SU-DHL-6 (cell line): Measurements from ENCODE around the gene TMEM134.

Experiments used
- H2AFZ ChIP-seq: fragments of 200-600 bp; sonication (generic); 2 replicates; pipeline ENCODE4 v1.6.1; 2014; ENCODE audit warnings: low read depth, mild to moderate bottlenecking, moderate library complexity, mixed read lengths, antibody characterized with exemption, low read length; ENCODE audit not compliant: severe bottlenecking
- H3F3A ChIP-seq: fragments of 200-600 bp; shearing (Covaris generic); 2 replicates; pipeline ENCODE4 v1.6.0; 2016; ENCODE audit warnings: antibody characterized with exemption, mild to moderate bottlenecking; ENCODE audit not compliant: insufficient read depth
- H3K27ac ChIP-seq: fragments of 200-600 bp; sonication (generic); 2 replicates; pipeline ENCODE4 v1.5.1; 2016; ENCODE audit warnings: low read depth, mild to moderate bottlenecking, low read length, moderate library complexity, mixed read lengths
- H3K27me3 ChIP-seq: fragments of 200-600 bp; sonication (generic), shearing (Covaris generic); 2 replicates; pipeline ENCODE4 v1.6.0; 2014; ENCODE audit warnings: mild to moderate bottlenecking, low read length
- H3K36me3 ChIP-seq: fragments of 200-600 bp; sonication (generic); 2 replicates; pipeline ENCODE4 v1.6.1; 2014; ENCODE audit warnings: mild to moderate bottlenecking, low read length, mixed read lengths
- H3K4me2 ChIP-seq: fragments of 300-600, 200-600 bp; shearing (Covaris generic), sonication (generic); 2 replicates; pipeline ENCODE4 v1.6.0; 2014; ENCODE audit warnings: low read length, low read depth, mild to moderate bottlenecking; ENCODE audit not compliant: poor library complexity, severe bottlenecking
- H3K4me3 ChIP-seq: fragments of 200-600 bp; sonication (generic); 2 replicates; pipeline ENCODE4 v1.5.1; 2014; ENCODE audit warnings: antibody characterized with exemption, low read length, mild to moderate bottlenecking, mixed read lengths; ENCODE audit not compliant: insufficient read depth, poor library complexity, severe bottlenecking
- H3K79me2 ChIP-seq: fragments of 200-600 bp; sonication (generic); 2 replicates; pipeline ENCODE4 v1.6.1; 2014; ENCODE audit warnings: mild to moderate bottlenecking, low read length, moderate library complexity; ENCODE audit not compliant: insufficient read depth
- H3K9ac ChIP-seq: fragments of 200-600 bp; sonication (generic); 2 replicates; pipeline ENCODE4 v1.7.0; 2014; ENCODE audit warnings: mild to moderate bottlenecking, low read length
- H3K9me2 ChIP-seq: fragments of 200-600 bp; sonication (generic); replicated peaks from 2 replicates; pipeline ENCODE4 v1.6.1; 2014; ENCODE audit warnings: low read length; ENCODE audit not compliant: insufficient read depth
- H3K9me3 ChIP-seq: fragments of 200-600 bp; sonication (generic); 2 replicates; pipeline ENCODE4 v1.6.1; 2014; ENCODE audit warnings: low read length, mixed read lengths; ENCODE audit not compliant: insufficient read depth
- H4K20me1 ChIP-seq: fragments of 200-600 bp; sonication (generic); 2 replicates; pipeline ENCODE4 v1.6.1; 2014; ENCODE audit warnings: low read depth, mild to moderate bottlenecking, antibody characterized with exemption, low read length, moderate library complexity, mixed read lengths
- CTCF ChIP-seq: fragments of 200-600 bp; sonication (generic); IDR thresholded peaks from one replicate; pipeline ENCODE4 v1.5.1; 2017; ENCODE audit warnings: antibody characterized with exemption, mild to moderate bottlenecking, low read length, moderate library complexity; ENCODE audit not compliant: insufficient read depth, poor library complexity, severe bottlenecking
- EZH2phosphoT487 ChIP-seq: fragments of 200-600 bp; sonication (generic), shearing (Covaris generic); conservative IDR thresholded peaks from 2 replicates; pipeline ENCODE4 v1.6.1; 2018; ENCODE audit warnings: mild to moderate bottlenecking, antibody characterized with exemption, low read length, moderate library complexity, mixed read lengths

Gene TMEM134

GRCh38 chr11:67463680-67464410 lies 5.2 kb downstream of the TMEM134 start:
- Histone ChIP-seq H3K9me2 (no peaks in the 10 kb centered on the region), H3K4me3 (peak overlapping the region; percentile 49), H3K27ac (peak overlapping the region; percentile 75), H2AFZ (no peak overlapping the region), H3K4me2 (peak overlapping the region; percentile 89), H3K9me3 (no peaks in the 10 kb centered on the region), H3K36me3 (no peaks in the 10 kb centered on the region), H3K27me3 (no peaks in the 10 kb centered on the region), H3F3A (peaks cover 69% of the 10 kb centered on the region), H4K20me1 (no peaks in the 10 kb centered on the region), H3K9ac (peak overlapping the region; percentile 99), H3K79me2 (peaks cover 20% of the 10 kb centered on the region)
- TF ChIP-seq EZH2phosphoT487 (no peak), CTCF (no peak)

- Histone ChIP-seq H3K79me2 (peaks cover 17% of the 10 kb centered on the region), H3K4me3 (no peak overlapping the region), H2AFZ (no peak overlapping the region), H4K20me1 (no peaks in the 10 kb centered on the region), H3K9me2 (no peaks in the 10 kb centered on the region), H3K27me3 (no peaks in the 10 kb centered on the region), H3K36me3 (no peaks in the 10 kb centered on the region), H3F3A (peaks cover 73% of the 10 kb centered on the region), H3K9ac (no peak overlapping the region), H3K27ac (peak overlapping the region; percentile 75), H3K9me3 (no peaks in the 10 kb centered on the region), H3K4me2 (no peak overlapping the region)
- TF ChIP-seq CTCF, result no peak
- TF ChIP-seq EZH2phosphoT487, result no peak
These were observed 5.9 kb downstream of the TMEM134 start for GRCh38 chr11:67463186-67463585.

- Histone ChIP-seq H3K36me3 (no peaks in the 10 kb centered on the region), H3F3A (peaks cover 37% of the 10 kb centered on the region), H3K4me2 (no peak overlapping the region), H3K27ac (peak overlapping the region; percentile 99), H3K9me3 (no peaks in the 10 kb centered on the region), H2AFZ (no peak overlapping the region), H3K9ac (peak overlapping the region; percentile 54; the same call in 1 of the 2 replicates), H3K27me3 (no peaks in the 10 kb centered on the region), H3K4me3 (no peak overlapping the region), H4K20me1 (no peaks in the 10 kb centered on the region), H3K9me2 (no peaks in the 10 kb centered on the region), H3K79me2 (no peaks in the 10 kb centered on the region)
- TF ChIP-seq CTCF, result no peak
- TF ChIP-seq EZH2phosphoT487, result no peak
These were observed 10.8 kb downstream of the TMEM134 start for GRCh38 chr11:67458266-67458665.
